Upper lobe of left lung (tissue), 4 donors: ENCODE results near the gene KLF3.

Source experiments
- POLR2A ChIP-seq, 4 donors: fragments of 450-650 bp; IDR thresholded peaks; one replicate each; pipeline ENCODE4 v1.5.1; 2016 to 2017; ENCODE audit warnings: antibody characterized with exemption in 4 of 4, mild to moderate bottlenecking in 2 of 4
- TF ChIP-seq, protein P1 (sequence below), 6 experiments: fragments of 450-650 bp in 4 of 6; fragments of 200-600 bp in 2 of 6; sonication (generic) in 2 of 6; IDR thresholded peaks; one replicate each; pipeline ENCODE4 v1.5.1; 2016 to 2019; ENCODE audit warnings: antibody characterized with exemption in 6 of 6

DNA sequence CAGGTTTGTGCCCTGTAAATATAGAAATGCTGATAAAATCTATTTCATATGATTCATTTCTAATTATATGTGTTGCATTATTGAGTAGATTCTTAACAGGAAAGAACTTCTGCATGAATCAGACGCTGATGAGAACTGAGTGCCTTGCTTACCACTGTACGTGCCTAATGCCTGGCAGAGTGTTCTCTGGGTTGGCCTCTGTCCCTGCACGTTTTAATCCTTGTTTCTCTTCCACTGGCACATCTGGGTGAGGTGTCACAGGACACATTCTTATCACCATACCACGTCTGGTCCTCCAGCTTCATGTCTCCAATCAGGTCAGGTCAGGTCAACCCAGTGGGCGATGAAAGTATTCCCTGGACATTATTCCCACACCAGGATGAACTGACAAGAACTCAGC lies 53.6 kb downstream of the KLF3 start:
- TF ChIP-seq POLR2A (IDR thresholded peaks at IDR 0.05), result no peak
- TF ChIP-seq, protein P1, sequence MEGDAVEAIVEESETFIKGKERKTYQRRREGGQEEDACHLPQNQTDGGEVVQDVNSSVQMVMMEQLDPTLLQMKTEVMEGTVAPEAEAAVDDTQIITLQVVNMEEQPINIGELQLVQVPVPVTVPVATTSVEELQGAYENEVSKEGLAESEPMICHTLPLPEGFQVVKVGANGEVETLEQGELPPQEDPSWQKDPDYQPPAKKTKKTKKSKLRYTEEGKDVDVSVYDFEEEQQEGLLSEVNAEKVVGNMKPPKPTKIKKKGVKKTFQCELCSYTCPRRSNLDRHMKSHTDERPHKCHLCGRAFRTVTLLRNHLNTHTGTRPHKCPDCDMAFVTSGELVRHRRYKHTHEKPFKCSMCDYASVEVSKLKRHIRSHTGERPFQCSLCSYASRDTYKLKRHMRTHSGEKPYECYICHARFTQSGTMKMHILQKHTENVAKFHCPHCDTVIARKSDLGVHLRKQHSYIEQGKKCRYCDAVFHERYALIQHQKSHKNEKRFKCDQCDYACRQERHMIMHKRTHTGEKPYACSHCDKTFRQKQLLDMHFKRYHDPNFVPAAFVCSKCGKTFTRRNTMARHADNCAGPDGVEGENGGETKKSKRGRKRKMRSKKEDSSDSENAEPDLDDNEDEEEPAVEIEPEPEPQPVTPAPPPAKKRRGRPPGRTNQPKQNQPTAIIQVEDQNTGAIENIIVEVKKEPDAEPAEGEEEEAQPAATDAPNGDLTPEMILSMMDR (IDR thresholded peaks at IDR 0.05), result no peak
